DMS153 treated with DMSO at 0.1 percent for 48 hours (cell line): ENCODE results near the gene GOLGA3.
"Not testable (repeated sequence)": the region's sequence is repeated elsewhere in the genome, so short reads cannot be mapped to it uniquely, and the experiment has no call there.

Source experiments
- DNase-seq: peaks from one replicate; lab custom pipeline; 2025; ENCODE audit not compliant: unreplicated experiment; lab: John Stamatoyannopoulos, UW

GOLGA3 gene

DNA sequence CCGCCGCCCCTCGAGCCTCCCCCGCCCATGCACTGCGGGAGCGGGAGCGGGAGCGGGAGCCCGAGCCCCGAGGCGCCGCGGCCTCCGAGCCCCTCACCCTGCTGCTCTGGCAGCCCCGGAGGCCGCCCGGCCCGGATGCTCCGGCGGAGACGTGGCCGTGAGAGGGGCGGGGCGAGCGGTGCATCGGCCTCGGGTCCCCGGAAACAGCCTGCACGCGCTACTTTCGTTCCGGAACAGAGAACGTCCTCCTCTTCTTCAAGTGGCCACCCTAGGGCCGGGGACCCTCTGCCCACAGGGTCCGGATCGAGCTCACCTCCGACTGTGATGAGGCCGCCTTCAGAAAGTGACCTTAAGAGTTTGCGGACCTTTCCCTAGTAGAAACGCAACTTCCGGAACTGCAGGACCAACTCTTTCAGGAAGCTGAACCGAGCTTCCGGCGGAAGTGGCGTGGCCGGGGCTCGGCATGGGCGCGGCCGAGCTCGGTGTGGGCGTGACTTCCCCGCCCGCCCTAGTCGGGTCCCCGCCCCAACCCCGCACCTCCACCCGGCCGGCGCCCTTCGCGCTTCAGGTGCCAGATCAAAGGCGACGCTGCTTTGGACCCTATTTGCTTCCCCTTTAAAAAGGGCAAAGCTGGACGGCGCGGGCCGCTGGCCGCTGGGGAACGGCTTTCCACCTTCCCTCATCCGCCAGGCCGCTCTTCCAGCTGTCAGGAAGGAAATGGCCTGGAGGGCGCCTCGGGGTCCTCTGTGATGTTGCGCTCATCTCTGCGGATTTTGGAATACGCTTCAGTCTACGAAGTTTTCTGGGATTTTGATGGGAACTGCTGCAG is at the start of gene GOLGA3:
TSS of gene GOLGA3 (minus strand) at position 164 of the 829 bp plus-strand sequence. CDS start 6,741 bp downstream, outside the sequence.
- DNase-seq = peak; percentile 79

GRCh38 chr12:132874620-132875019 is 46.0 kb upstream of the GOLGA3 start:
- DNase-seq = not testable (repeated sequence)

- DNase-seq = no peak
Measured at GRCh38 chr12:132874175-132874574, 45.5 kb upstream of the GOLGA3 start.

DNA sequence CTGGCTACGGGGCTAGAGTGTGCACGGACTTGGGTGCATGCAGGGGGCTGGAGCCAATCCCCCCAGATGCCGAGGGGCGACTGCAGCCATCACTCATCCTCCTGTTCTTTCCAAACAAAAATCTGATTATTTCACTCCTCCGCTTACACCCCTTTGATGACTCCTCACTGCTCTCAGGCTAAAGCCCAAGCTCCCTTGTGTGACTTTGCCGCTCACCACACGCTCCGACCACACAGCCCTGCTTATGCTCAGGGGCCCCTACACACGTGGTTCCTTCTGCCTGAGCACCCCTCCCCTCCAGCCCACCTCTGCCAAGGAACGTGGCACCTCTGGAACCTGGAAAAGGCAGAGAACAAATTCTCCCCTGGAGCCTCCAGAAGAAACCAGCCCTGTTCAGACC is 45.1 kb upstream of the GOLGA3 start:
- no peak for DNase-seq

DNA sequence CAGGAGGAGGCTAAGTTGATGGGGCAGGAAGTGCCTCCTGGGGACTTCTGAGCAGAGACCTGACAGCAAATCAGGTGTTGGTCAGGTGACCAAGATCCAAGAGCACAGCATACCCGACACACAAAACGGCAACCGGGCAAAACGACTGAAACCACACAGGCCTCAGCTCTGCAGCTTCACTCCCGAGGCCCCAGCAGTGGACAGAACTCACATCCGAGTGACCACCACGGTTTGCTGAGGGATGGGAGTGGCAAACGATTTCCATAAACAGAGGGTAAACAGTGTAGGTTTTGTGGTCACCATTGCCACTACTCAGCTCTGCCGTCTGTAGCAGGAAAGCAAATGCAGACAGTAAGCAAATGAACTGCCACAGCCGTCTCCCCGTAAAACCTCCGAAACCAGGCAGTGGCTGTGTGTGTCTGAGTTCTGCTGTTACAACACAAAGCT is 44.3 kb upstream of the GOLGA3 start:
- DNase-seq = no peak

GRCh38 chr12:132872073-132872855 is 43.6 kb upstream of the GOLGA3 start:
- no peak for DNase-seq

DNA sequence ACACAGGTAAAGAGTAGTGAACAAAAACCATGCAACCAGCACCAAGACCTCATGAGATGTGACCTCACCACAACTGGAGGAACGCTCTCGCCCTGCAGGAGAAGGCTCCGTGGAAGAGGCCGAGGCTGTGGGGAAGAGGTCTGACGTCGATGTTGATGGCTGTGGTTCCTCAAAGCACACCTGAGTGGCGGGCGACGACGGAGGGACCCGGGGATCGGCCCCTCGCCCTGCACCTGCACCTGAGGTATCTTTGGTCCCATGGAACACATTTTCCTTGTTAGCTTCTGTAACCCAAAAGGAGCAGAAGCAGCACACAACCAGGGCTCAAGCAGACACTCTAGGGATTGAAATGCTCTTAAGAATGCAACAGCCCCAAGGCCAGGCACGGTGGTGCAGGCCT is 40.9 kb upstream of the GOLGA3 start:
- DNase-seq = no peak

DNA sequence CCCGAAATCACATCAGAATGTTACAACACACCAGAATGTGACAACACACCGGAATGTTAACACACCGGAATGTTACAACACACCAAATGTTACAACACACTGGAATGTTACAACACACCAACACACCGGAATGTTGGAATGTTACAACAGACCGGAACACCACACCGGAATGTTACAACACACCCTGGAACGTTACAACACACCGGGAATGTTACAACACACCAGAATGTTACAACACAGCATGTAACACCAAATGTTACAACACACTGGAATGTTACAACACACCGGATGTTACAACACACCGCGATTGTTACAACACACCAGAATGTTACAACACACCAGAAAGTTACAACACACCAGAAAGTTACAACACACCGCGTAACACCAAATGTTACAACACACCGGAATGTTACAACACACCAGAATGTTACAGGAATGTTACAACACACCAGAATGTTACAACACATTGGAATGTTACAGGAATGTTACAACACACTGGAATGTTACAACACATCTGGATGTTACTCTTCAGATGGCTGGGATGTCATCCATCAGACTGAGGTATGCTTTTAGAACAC is 37.7 kb upstream of the GOLGA3 start:
- DNase-seq = no peak

DNA sequence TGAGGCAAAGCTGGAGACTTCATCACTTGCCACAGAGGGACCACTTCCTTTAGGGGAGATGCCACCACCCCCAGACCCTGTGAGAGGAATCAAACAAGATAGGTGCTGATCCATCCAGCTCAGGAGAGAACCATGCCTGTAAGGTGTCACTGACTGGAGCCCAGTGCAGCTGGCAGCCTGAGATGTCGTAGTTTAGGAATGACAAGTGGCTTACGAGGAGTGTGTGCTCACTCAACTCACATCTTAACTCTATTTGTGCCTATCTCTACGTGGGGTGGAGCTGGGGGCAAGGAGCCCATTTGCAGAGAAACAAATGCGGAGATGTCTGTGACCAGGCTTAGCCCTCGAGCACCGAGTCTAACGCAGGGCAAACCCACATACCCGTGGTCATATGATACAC is 32.9 kb upstream of the GOLGA3 start:
- no peak for DNase-seq

DNA sequence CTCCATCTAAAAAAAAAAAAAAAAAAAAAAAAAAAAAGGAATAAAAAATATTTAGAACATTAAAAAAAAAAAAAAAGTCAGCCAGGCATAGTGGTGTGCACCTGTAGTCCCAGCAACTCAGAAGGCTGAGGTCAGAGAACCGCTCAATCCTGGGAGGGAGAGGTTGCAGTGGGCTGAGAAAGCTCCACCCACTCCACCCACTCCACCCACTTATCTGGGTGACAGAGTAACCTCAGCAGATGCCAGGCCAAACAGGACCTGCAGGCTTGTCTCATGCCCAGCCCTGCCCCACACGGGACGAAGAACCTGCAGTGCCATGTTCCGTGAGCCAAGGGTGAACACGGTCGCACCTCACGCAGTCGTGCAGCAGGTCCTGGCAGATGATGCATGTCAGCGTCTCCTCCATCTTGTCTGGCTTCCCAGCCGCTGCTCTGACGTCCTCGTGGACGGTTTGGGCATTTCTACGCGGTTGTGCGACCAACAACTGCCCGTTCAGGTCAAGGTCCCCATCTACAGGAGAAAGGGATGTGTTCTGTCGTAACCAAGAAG is 30.1 kb upstream of the GOLGA3 start:
- no peak for DNase-seq

GRCh38 chr12:132857019-132857418 is 28.4 kb upstream of the GOLGA3 start:
- not testable (repeated sequence) for DNase-seq

GRCh38 chr12:132856581-132856980 is 27.9 kb upstream of the GOLGA3 start:
- DNase-seq = no peak

- not testable (repeated sequence) for DNase-seq
Measured at GRCh38 chr12:132855211-132855610, 26.5 kb upstream of the GOLGA3 start.

DNA sequence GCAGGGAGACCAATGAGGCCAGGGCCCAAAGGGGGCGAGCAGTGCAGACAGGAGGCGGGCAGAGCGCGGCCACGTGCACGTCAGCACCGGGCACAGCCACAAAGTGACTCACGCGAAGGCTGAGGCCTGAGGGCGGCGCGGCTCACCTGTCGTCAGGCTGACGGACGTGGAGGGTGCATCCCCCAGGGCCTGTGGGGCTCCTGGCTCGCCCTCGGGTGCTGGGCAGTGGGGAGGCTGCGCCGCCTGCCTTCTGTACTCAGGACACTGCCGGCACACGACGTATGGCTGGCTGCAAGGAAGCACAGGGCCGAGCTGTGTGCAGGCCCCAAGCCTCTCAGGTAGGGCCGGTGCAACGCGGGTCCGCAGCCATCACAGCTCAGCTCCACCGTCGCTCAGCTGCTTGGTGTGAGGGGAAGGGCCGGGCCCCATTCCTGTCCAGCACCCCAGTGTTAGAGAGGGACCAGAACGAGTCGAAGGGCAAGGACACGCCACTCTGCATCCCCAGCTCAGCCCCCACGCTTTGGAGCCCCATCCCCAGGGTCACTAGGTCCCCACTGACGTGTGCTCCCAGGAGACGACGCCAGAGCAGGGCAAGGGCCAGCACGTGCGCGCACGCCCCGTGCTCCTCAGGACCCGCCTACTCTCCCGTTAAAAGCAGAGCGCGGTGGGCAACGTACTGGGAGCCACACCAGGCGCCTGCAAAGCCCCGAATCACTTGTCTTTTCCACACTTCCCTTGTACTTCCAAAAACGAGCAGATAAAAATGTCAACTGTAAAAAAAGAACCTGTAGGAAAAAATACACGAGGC is 24.8 kb upstream of the GOLGA3 start:
- DNase-seq = no peak

DNA sequence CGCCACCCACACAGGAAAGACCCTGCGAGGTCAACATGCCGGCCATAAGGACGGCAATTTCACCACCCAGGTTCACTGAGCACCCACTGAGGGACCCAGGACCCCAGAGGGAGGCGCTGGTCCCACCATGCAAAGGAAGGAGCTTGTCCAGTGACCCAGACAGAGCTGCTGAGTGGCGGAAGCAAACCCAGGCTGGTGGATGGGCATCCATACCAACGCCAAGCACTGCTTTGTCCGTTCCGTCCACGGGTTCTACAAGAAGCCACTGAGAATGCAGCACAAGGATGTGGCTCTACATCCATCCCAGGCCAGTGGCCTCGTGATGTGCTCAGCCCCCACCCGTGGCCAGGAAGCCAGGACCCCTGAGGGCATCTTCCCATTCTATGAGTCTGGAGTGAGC is 23.8 kb upstream of the GOLGA3 start:
- DNase-seq = no peak

- DNase-seq = no peak
Measured at GRCh38 chr12:132851465-132851864, 22.8 kb upstream of the GOLGA3 start.

DNA sequence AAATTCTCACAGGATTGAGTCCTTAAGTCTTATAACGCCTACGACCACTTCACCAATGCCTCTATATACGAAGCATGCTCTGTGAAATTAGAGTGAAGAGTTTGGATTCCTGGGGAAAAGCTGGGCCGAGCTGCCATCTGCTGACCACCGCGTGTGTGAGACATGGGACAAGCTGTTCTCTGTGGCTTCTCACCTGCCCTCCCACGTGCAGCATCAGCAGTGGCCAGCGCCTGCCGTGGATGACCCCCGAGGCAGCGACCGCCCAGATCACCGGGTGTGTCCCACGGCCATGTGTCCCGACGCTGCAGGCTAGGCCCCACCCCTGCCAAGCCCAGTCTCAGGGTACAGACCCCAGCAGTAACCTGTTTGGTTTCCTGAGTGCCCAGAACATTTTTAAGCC is 21.6 kb upstream of the GOLGA3 start:
- no peak for DNase-seq

- no peak for DNase-seq
Measured at GRCh38 chr12:132848521-132848920, 19.9 kb upstream of the GOLGA3 start.

- DNase-seq = no peak
Measured at GRCh38 chr12:132847363-132848356, 19.0 kb upstream of the GOLGA3 start.
